DND-41 (cell line): ENCODE data around the gene PTPN23.
A peak's percentile ranks its signal among the peaks of the same experiment; 100 is the strongest.

Source experiments
- ATAC-seq: fragments of 200-7000 bp; cut with Tn5 transposase; 3 replicates; pipeline ENCODE4 v1.9.1; 2021; ENCODE audit warnings: low read depth; ENCODE audit not compliant: insufficient read depth
- DNase-seq: peaks from one replicate; pipeline ENCODE4 v3.0.0-alpha.2; 2020
- H2AFZ ChIP-seq: 2 replicates; pipeline ENCODE4 v1.6.0; 2012; ENCODE audit warnings: low read depth, low read length
- H3K27ac ChIP-seq: 2 replicates; pipeline ENCODE4 v1.5.1; 2012; ENCODE audit warnings: low read length, inconsistent platforms
- H3K27me3 ChIP-seq: fragments of 200-600 bp; sonication (generic); 2 replicates; pipeline ENCODE4 v1.6.0; 2012; ENCODE audit warnings: low read length, mild to moderate bottlenecking, inconsistent platforms; ENCODE audit not compliant: insufficient read depth, poor library complexity
- H3K36me3 ChIP-seq: 2 replicates; pipeline ENCODE4 v1.5.1; 2012; ENCODE audit warnings: low read length, inconsistent platforms; ENCODE audit not compliant: insufficient read depth
- H3K4me1 ChIP-seq: 2 replicates; pipeline ENCODE4 v1.5.1; 2012; ENCODE audit warnings: mild to moderate bottlenecking, low read length; ENCODE audit not compliant: insufficient read depth
- H3K4me2 ChIP-seq: 2 replicates; pipeline ENCODE4 v1.6.0; 2012; ENCODE audit warnings: mild to moderate bottlenecking, moderate library complexity, low read length, inconsistent platforms; ENCODE audit not compliant: insufficient read depth
- H3K4me3 ChIP-seq, 2 experiments: fragments of 200-600 bp in 1 of 2; shearing (Covaris generic) in 1 of 2; 2 replicates each; pipeline ENCODE4 v1.5.1; 2012 to 2016; ENCODE audit warnings: inconsistent platforms in 2 of 2, low read length in 2 of 2, mild to moderate bottlenecking in 2 of 2, low read depth in 1 of 2, moderate library complexity in 1 of 2
- H3K79me2 ChIP-seq: 2 replicates; pipeline ENCODE4 v1.6.0; 2012; ENCODE audit warnings: low read length, inconsistent platforms; ENCODE audit not compliant: insufficient read depth
- H3K9ac ChIP-seq: 2 replicates; pipeline ENCODE4 v1.6.0; 2012; ENCODE audit warnings: low read depth, mild to moderate bottlenecking, inconsistent platforms, low read length, moderate library complexity
- H3K9me3 ChIP-seq: 2 replicates; pipeline ENCODE4 v1.5.1; 2012; ENCODE audit warnings: low read length, moderate library complexity, mild to moderate bottlenecking, inconsistent platforms; ENCODE audit not compliant: insufficient read depth, severe bottlenecking
- H4K20me1 ChIP-seq: 2 replicates; pipeline ENCODE4 v1.6.0; 2012; ENCODE audit warnings: low read length; ENCODE audit not compliant: insufficient read depth
- EZH2 ChIP-seq: IDR thresholded peaks from 3 replicates; pipeline ENCODE4 v1.6.1; 2012; ENCODE audit warnings: borderline replicate concordance, low read depth, mild to moderate bottlenecking, moderate library complexity, low read length, inconsistent platforms; ENCODE audit not compliant: severe bottlenecking
- TF ChIP-seq, protein P1 (sequence below): IDR thresholded peaks from 2 replicates; pipeline ENCODE4 v1.5.1; 2012; ENCODE audit warnings: borderline replicate concordance, low read length, moderate library complexity, mild to moderate bottlenecking; ENCODE audit not compliant: poor library complexity, severe bottlenecking; ENCODE audit errors: extremely low read depth

PTPN23 gene

DNA sequence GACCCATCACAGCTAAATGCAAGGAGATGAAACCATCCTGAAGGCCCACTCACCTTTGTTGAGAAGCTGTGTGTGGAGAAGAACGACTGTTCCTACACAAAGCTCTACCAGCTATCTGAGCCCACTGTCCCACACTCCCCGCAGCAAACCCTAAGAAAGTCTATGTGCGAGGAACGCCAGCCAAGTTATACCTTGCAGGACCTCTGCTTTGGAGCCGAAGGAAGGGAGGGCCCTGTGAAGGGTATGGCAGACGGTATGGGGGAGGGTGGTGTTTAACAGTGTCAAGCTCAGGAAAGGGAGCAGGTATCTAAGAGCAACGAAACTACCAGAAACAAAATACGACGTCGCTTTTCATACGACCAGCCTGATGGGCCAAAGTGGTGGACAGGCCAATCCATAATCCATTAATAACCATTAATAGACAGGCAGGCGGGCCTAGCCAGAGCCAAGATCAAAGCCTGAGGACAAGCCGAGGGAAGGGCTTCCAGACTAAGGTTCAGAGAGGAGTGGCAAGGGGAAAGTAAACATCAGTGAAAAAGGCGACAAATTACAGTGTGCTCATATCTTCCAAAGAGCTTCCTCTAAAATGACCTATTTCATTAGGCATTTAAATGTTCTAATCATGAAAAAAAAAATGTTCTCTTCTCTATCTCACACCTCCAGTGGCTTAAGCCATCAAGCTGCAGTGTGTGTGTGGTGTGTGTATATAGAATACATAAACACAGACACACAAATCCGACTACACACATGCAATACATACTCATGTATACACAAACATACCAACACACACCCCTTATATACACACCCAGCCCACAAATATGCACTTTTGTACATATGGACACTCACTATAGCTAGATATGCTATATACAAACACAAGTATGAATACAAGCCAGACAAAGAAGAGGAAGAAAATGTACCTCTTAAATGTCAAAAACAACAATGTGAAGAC is 43.9 kb downstream of the PTPN23 start:
- ATAC-seq (no peak), DNase-seq (no peak)
- peaks cover 5% of the 10 kb centered on the region; the same call in 1 of the 2 replicates for H3K79me2 ChIP-seq
- H3K4me2 ChIP-seq = no peak overlapping the region
- peaks cover 11% of the 10 kb centered on the region for H4K20me1 ChIP-seq
- peak overlapping the region; percentile 4; the same call in 1 of the 2 replicates for H3K27ac ChIP-seq
- no peak overlapping the region for H2AFZ ChIP-seq
- no peaks in the 10 kb centered on the region for H3K9me3 ChIP-seq
- no peak overlapping the region for H3K9ac ChIP-seq
- no peak overlapping the region for H3K4me3 ChIP-seq
- no peaks in the 10 kb centered on the region for H3K27me3 ChIP-seq
- peaks cover 12% of the 10 kb centered on the region for H3K4me1 ChIP-seq
- H3K36me3 ChIP-seq = peaks cover 84% of the 10 kb centered on the region
- TF ChIP-seq EZH2 = no peak
- TF ChIP-seq, protein P1, sequence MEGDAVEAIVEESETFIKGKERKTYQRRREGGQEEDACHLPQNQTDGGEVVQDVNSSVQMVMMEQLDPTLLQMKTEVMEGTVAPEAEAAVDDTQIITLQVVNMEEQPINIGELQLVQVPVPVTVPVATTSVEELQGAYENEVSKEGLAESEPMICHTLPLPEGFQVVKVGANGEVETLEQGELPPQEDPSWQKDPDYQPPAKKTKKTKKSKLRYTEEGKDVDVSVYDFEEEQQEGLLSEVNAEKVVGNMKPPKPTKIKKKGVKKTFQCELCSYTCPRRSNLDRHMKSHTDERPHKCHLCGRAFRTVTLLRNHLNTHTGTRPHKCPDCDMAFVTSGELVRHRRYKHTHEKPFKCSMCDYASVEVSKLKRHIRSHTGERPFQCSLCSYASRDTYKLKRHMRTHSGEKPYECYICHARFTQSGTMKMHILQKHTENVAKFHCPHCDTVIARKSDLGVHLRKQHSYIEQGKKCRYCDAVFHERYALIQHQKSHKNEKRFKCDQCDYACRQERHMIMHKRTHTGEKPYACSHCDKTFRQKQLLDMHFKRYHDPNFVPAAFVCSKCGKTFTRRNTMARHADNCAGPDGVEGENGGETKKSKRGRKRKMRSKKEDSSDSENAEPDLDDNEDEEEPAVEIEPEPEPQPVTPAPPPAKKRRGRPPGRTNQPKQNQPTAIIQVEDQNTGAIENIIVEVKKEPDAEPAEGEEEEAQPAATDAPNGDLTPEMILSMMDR = no peak

DNA sequence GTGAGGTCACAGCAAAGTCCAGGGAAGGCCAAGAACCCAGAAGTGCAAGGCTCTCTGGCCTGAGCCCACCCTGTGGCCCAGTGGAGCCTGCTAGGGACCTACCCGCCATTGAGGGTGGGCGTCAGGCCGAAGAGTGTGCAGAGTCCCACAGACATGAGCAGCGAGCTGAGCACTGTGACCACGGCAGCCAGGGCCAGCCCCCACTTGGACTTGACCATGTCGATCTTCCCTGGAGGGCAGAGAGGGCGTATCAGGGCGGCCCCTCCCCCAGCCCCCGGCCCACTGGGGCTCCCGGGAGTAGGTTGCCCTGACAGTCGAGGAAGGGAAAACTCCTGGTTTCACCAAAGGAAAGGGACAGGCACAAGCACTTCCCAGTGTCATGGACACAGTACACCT is 44.6 kb downstream of the PTPN23 start:
- DNase-seq (no peak), ATAC-seq (no peak)
- Histone ChIP-seq H3K9me3 (no peaks in the 10 kb centered on the region), H4K20me1 (peaks cover 17% of the 10 kb centered on the region), H3K27me3 (no peaks in the 10 kb centered on the region), H3K79me2 (peaks cover 5% of the 10 kb centered on the region; the same call in 1 of the 2 replicates), H3K36me3 (peaks cover 82% of the 10 kb centered on the region), H3K4me2 (no peak overlapping the region), H2AFZ (no peak overlapping the region), H3K27ac (no peak overlapping the region), H3K9ac (no peak overlapping the region), H3K4me1 (peaks cover 12% of the 10 kb centered on the region), H3K4me3 (no peak overlapping the region)
- TF ChIP-seq, protein P1 = no peak
- no peak for TF ChIP-seq EZH2

DNA sequence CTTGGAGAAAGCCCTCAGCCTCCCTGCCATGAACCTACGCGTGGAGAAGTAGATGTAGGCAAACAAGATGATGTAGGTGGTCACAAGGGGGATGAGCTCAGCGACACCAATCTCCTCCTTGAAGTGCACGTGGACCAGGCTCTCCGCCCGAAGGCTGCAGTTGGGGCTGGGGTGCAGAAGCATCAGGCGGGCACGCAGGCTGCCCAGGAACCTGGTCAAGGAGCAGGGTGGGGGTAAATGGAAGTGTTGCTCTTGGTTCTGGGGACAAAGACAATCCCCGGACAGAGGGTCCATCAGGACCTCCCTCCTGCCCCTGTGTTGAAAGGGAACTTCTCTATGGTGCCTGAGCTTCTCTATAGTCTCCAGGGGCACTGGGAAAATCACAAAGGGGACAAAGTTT is 45.1 kb downstream of the PTPN23 start:
- no peak overlapping the region for H3K9ac ChIP-seq
- ATAC-seq (no peak), DNase-seq (no peak)
- peaks cover 12% of the 10 kb centered on the region for H3K4me1 ChIP-seq
- H3K4me2 ChIP-seq = no peak overlapping the region
- peaks cover 2% of the 10 kb centered on the region; the same call in 1 of the 2 replicates for H3K79me2 ChIP-seq
- H3K4me3 ChIP-seq = no peak overlapping the region
- no peaks in the 10 kb centered on the region for H3K27me3 ChIP-seq
- no peak for TF ChIP-seq EZH2
- TF ChIP-seq, protein P1 = no peak
- no peak overlapping the region for H2AFZ ChIP-seq
- no peak overlapping the region for H3K27ac ChIP-seq
- peaks cover 82% of the 10 kb centered on the region for H3K36me3 ChIP-seq
- peaks cover 16% of the 10 kb centered on the region for H4K20me1 ChIP-seq
- no peaks in the 10 kb centered on the region for H3K9me3 ChIP-seq
